CD14-positive monocyte (primary cell): Measurements from ENCODE around the gene WLS. TPM values are rescaled to one million over a fixed set of nuclear protein-coding genes. Genes with fewer than 3 reads are reported as not detected.

ENCODE experiments used
- DNase-seq, 3 donors: peaks; one replicate each; pipeline ENCODE4 v3.0.0-alpha.2; 2011 to 2022
- H2AFZ ChIP-seq: 2 replicates; pipeline ENCODE4 v1.6.0; 2012; ENCODE audit warnings: mild to moderate bottlenecking, low read depth, low read length, inconsistent platforms; ENCODE audit not compliant: insufficient read depth, poor library complexity, severe bottlenecking
- H3K27ac ChIP-seq, 2 donors: 1 replicate in 1 of 2; 2 replicates in 1 of 2; pipeline ENCODE4 v1.5.1; 2012 to 2013; ENCODE audit warnings: low read length in 2 of 2, control low read depth in 1 of 2, inconsistent platforms in 1 of 2, low read depth in 1 of 2, mild to moderate bottlenecking in 1 of 2
- H3K27me3 ChIP-seq, 2 donors: one replicate each; pipeline versions ENCODE4 v1.6.0 to v1.6.1; 2011 to 2013; ENCODE audit warnings: low read length in 2 of 2; ENCODE audit not compliant: control insufficient read depth in 2 of 2, insufficient read depth in 2 of 2
- H3K36me3 ChIP-seq, 2 donors: replicated peaks in 1 of 2; 1 replicate in 1 of 2; 2 replicates in 1 of 2; pipeline versions ENCODE4 v1.5.1 to v1.6.1; 2012 to 2013; ENCODE audit warnings: low read length in 2 of 2, control low read depth in 1 of 2, inconsistent platforms in 1 of 2, mild to moderate bottlenecking in 1 of 2; ENCODE audit not compliant: insufficient read depth in 2 of 2, control insufficient read depth in 1 of 2
- H3K4me1 ChIP-seq, 2 donors: 1 replicate in 1 of 2; 2 replicates in 1 of 2; pipeline versions ENCODE4 v1.5.1 to v1.6.1; 2012 to 2013; ENCODE audit warnings: low read length in 2 of 2, control low read depth in 1 of 2, inconsistent platforms in 1 of 2, mild to moderate bottlenecking in 1 of 2, moderate library complexity in 1 of 2; ENCODE audit not compliant: insufficient read depth in 2 of 2, control insufficient read depth in 1 of 2
- H3K4me2 ChIP-seq: replicated peaks from 2 replicates; pipeline ENCODE3; 2012; ENCODE audit warnings: low read length, moderate library complexity, mild to moderate bottlenecking; ENCODE audit not compliant: poor library complexity, severe bottlenecking; ENCODE audit errors: extremely low read depth
- H3K4me3 ChIP-seq, 3 experiments: fragments of 200-600 bp in 1 of 3; sonication (generic) in 1 of 3; replicated peaks in 1 of 3; 1 replicate in 2 of 3; 2 replicates in 1 of 3; pipeline ENCODE4 v1.5.1; 2011 to 2013; ENCODE audit warnings: low read length in 3 of 3, mild to moderate bottlenecking in 3 of 3, control low read depth in 2 of 3, low read depth in 2 of 3, inconsistent platforms in 1 of 3, moderate library complexity in 1 of 3
- H3K79me2 ChIP-seq: 2 replicates; pipeline ENCODE4 v1.6.0; 2012; ENCODE audit warnings: mild to moderate bottlenecking, control low read depth, inconsistent platforms, low read length, moderate library complexity; ENCODE audit not compliant: insufficient read depth
- H3K9ac ChIP-seq: 2 replicates; pipeline ENCODE4 v1.6.0; 2017; ENCODE audit warnings: low read length, mild to moderate bottlenecking; ENCODE audit not compliant: insufficient read depth, poor library complexity, severe bottlenecking
- H3K9me3 ChIP-seq, 2 donors: replicated peaks in 1 of 2; 1 replicate in 1 of 2; 2 replicates in 1 of 2; pipeline versions ENCODE4 v1.5.1 to v1.6.1; 2012 to 2013; ENCODE audit warnings: low read length in 2 of 2, control low read depth in 1 of 2; ENCODE audit not compliant: control insufficient read depth in 1 of 2, insufficient read depth in 1 of 2
- H4K20me1 ChIP-seq: 2 replicates; pipeline ENCODE4 v1.6.0; 2012; ENCODE audit warnings: mild to moderate bottlenecking, low read length, control low read depth, moderate library complexity; ENCODE audit not compliant: insufficient read depth
- H3K27ac Mint-ChIP-seq, 7 donors: one replicate each; pipeline ENCODE4 v1.8.0; 2020; ENCODE audit warnings: mild to moderate bottlenecking in 7 of 7, mixed read lengths in 7 of 7, moderate library complexity in 6 of 7, inconsistent platforms in 2 of 7
- H3K27me3 Mint-ChIP-seq, 3 donors: one replicate each; pipeline ENCODE4 v1.8.0; 2021 to 2022; ENCODE audit warnings: low read depth in 3 of 3, mild to moderate bottlenecking in 3 of 3, mixed read lengths in 3 of 3, moderate library complexity in 3 of 3, inconsistent platforms in 1 of 3
- H3K36me3 Mint-ChIP-seq, 2 donors: one replicate each; pipeline ENCODE4 v1.8.0; 2020; ENCODE audit warnings: mixed read lengths in 2 of 2, inconsistent platforms in 1 of 2, mild to moderate bottlenecking in 1 of 2
- H3K4me1 Mint-ChIP-seq: one replicate; pipeline ENCODE4 v1.8.0; 2020; ENCODE audit warnings: mild to moderate bottlenecking, mixed read lengths
- H3K4me3 Mint-ChIP-seq, 2 donors: one replicate each; pipeline ENCODE4 v1.8.0; 2020; ENCODE audit warnings: mild to moderate bottlenecking in 2 of 2, mixed read lengths in 2 of 2, moderate library complexity in 1 of 2
- H3K9me3 Mint-ChIP-seq, 7 donors: one replicate each; pipeline ENCODE4 v1.8.0; 2020 to 2022; ENCODE audit warnings: mixed read lengths in 7 of 7, mild to moderate bottlenecking in 6 of 7, moderate library complexity in 6 of 7, inconsistent platforms in 2 of 7
- CTCF ChIP-seq: fragments of 200-600 bp; IDR thresholded peaks from one replicate; pipeline ENCODE4 v1.8.0; 2022; ENCODE audit warnings: antibody characterized with exemption, mild to moderate bottlenecking
- WGBS: methylation state at CpG from one replicate; pipeline ENCODE4 v1.1.5; 2013; ENCODE audit warnings: missing lambda C conversion rate; ENCODE audit not compliant: insufficient coverage; 5-methylcytosine and 5-hydroxymethylcytosine counted together
- intact Hi-C, 2 donors: fragments of 100-400 bp; cut with micrococcal nuclease; formaldehyde crosslinking; loops; one replicate each; pipeline versions ENCODE4 v1.15.0 to v1.15.1; 2023
- polyA plus RNA-seq, 3 donors: library from polyadenylated mRNA; depleted of rRNA in 1 of 3; unstranded in 2 of 3; stranded (reverse) in 1 of 3; fragments of 300-500 nt in 2 of 3; fragments of >200 nt in 1 of 3; fragmentation: Illumina TruSeq in 2 of 3; gene quantifications; 1 replicate in 2 of 3; 2 replicates in 1 of 3; pipeline ENCODE4 v1.2.3, GENCODE V29; 2012 to 2021

WLS gene
- polyA plus RNA-seq, 3 donors = 29.8 to 46.3 (median 34.6) TPM

- peak overlapping the region; percentile 24 for H3K9ac ChIP-seq
- H3K36me3 ChIP-seq = no peaks in the 10 kb centered on the region
- H3K27ac Mint-ChIP-seq = peak overlapping the region in 6 of 7 donors; percentile 58 to 86 (median 82)
- no peak overlapping the region for H3K4me3 ChIP-seq
- no peaks in the 10 kb centered on the region for H3K27me3 ChIP-seq
- H4K20me1 ChIP-seq = peaks cover 32% of the 10 kb centered on the region
- H3K4me1 ChIP-seq = peaks cover 32 to 33% of the 10 kb centered on the region in 2 donors
- peaks cover 5 to 8% of the 10 kb centered on the region in 2 donors for H3K36me3 Mint-ChIP-seq
- H2AFZ ChIP-seq = no peak overlapping the region
- intact Hi-C loops = no loop called here
- no peaks in the 10 kb centered on the region for H3K9me3 ChIP-seq
- peaks cover 3 to 8% (median 5%) of the 10 kb centered on the region in 3 donors for H3K27me3 Mint-ChIP-seq
- peak overlapping the region; percentile 6 to 49 for H3K27ac ChIP-seq
- peaks cover 50% of the 10 kb centered on the region for H3K4me1 Mint-ChIP-seq
- peaks cover 13% of the 10 kb centered on the region for H3K79me2 ChIP-seq
- H3K4me3 Mint-ChIP-seq = peak overlapping the region in 1 of 2 donors; percentile 4
- 10% methylated on average over 5 of the region's 5 CpGs for WGBS
- H3K4me2 ChIP-seq = peak overlapping the region; percentile 3
- peak; percentile 30 to 45 (median 31) for DNase-seq
- TF ChIP-seq CTCF = no peak
- H3K9me3 Mint-ChIP-seq = peaks cover 0 to 4% (median 0%) of the 10 kb centered on the region in 7 donors
Observed at GRCh38 chr1:68213843-68214242, 18.5 kb downstream of the WLS start.

GRCh38 chr1:68211761-68212380 is 20.5 kb downstream of the WLS start:
- Mint-ChIP-seq H3K27ac (no peak overlapping the region), H3K36me3 (peaks cover 5 to 10% of the 10 kb centered on the region in 2 donors), H3K4me1 (peaks cover 57% of the 10 kb centered on the region), H3K4me3 (no peak overlapping the region), H3K27me3 (peaks cover 1 to 8% (median 5%) of the 10 kb centered on the region in 3 donors), H3K9me3 (peaks cover 0 to 4% (median 0%) of the 10 kb centered on the region in 7 donors)
- DNase-seq = no peak
- H3K4me1 ChIP-seq = peaks cover 35 to 37% of the 10 kb centered on the region in 2 donors
- intact Hi-C loops = no loop called here
- no peaks in the 10 kb centered on the region for H3K9me3 ChIP-seq
- H3K27me3 ChIP-seq = no peaks in the 10 kb centered on the region
- no peak overlapping the region for H3K27ac ChIP-seq
- no peak overlapping the region for H3K4me2 ChIP-seq
- TF ChIP-seq CTCF = no peak
- no peak overlapping the region for H3K4me3 ChIP-seq
- H3K36me3 ChIP-seq = no peaks in the 10 kb centered on the region
- peaks cover 17% of the 10 kb centered on the region for H4K20me1 ChIP-seq
- H3K79me2 ChIP-seq = peaks cover 13% of the 10 kb centered on the region
- WGBS = 79% methylated on average over 2 of the region's 6 CpGs
- no peak overlapping the region for H3K9ac ChIP-seq
- no peak overlapping the region for H2AFZ ChIP-seq
